COR-L47 (cell line): ENCODE results near the gene PHTF2.
A peak's percentile ranks its signal among the peaks of the same experiment; 100 is the strongest.

Source experiments
- DNase-seq: peaks from one replicate; lab custom pipeline; 2025; lab: John Stamatoyannopoulos, UW

Gene PHTF2

GRCh38 chr7:77931841-77932240 lies 133.3 kb downstream of the PHTF2 start:
- no peak for DNase-seq

GRCh38 chr7:77933394-77933793 lies 134.8 kb downstream of the PHTF2 start:
- DNase-seq = no peak

- no peak for DNase-seq
Measured at GRCh38 chr7:77935652-77936348, 137.2 kb downstream of the PHTF2 start.

GRCh38 chr7:77940647-77941046 lies 142.1 kb downstream of the PHTF2 start:
- DNase-seq = peak; percentile 11

- no peak for DNase-seq
Measured at GRCh38 chr7:77942431-77942830, 143.9 kb downstream of the PHTF2 start.

GRCh38 chr7:77944183-77945182 lies 145.9 kb downstream of the PHTF2 start:
- DNase-seq = no peak

GRCh38 chr7:77950548-77950947 lies 152.0 kb downstream of the PHTF2 start:
- no peak for DNase-seq

- DNase-seq = no peak
Measured at GRCh38 chr7:77954773-77955555, 156.4 kb downstream of the PHTF2 start.

- no peak for DNase-seq
Measured at GRCh38 chr7:77958436-77958835, 159.9 kb downstream of the PHTF2 start.

- no peak for DNase-seq
Measured at GRCh38 chr7:77959080-77959479, 160.5 kb downstream of the PHTF2 start.

- no peak for DNase-seq
Measured at GRCh38 chr7:77960336-77960735, 161.8 kb downstream of the PHTF2 start.

- no peak for DNase-seq
Measured at GRCh38 chr7:77967429-77967828, 168.9 kb downstream of the PHTF2 start.

- no peak for DNase-seq
Measured at GRCh38 chr7:77971726-77972125, 173.2 kb downstream of the PHTF2 start.

- DNase-seq = no peak
Measured at GRCh38 chr7:77975672-77976480, 177.3 kb downstream of the PHTF2 start.

GRCh38 chr7:77979219-77979618 lies 180.6 kb downstream of the PHTF2 start:
- DNase-seq = no peak

GRCh38 chr7:77980087-77980713 lies 181.6 kb downstream of the PHTF2 start:
- DNase-seq = no peak

GRCh38 chr7:77982926-77983550 lies 184.5 kb downstream of the PHTF2 start:
- DNase-seq = no peak

GRCh38 chr7:77983973-77984372 lies 185.4 kb downstream of the PHTF2 start:
- DNase-seq = no peak

- no peak for DNase-seq
Measured at GRCh38 chr7:77985232-77985973, 186.8 kb downstream of the PHTF2 start.

- no peak for DNase-seq
Measured at GRCh38 chr7:77985974-77986339, 187.4 kb downstream of the PHTF2 start.
